Caco-2 (cell line): ENCODE data around the gene RASGEF1C. TPM values are rescaled to one million over a fixed set of nuclear protein-coding genes. Genes with fewer than 3 reads are reported as not detected.

Experiments
- BruUV-seq: library from RNA; stranded (reverse); fragments of 400-500 nt; replicated peaks from 2 replicates; lab custom pipeline; 2021; lab: Mats Ljungman, UMichigan
- CTCF ChIA-PET: fragments of 300-600 bp; sonication (Branson Sonifier 250); formaldehyde crosslinking; loops from one replicate; lab custom pipeline; 2022; ENCODE audit warnings: antibody characterized with exemption; lab: Charles Lee
- POLR2A ChIA-PET: fragments of 300-600 bp; sonication (Branson Sonifier 250); formaldehyde crosslinking; loops from one replicate; lab custom pipeline; 2022; ENCODE audit warnings: antibody characterized with exemption; lab: Charles Lee
- DNase-seq, 2 experiments: peaks; one replicate each; pipeline versions ENCODE4 v3.0.0 to v3.0.0-alpha.2; 2020 to 2022
- H3K27me3 ChIP-seq: replicated peaks from 2 replicates; pipeline ENCODE4 v1.6.0; 2011; ENCODE audit warnings: low read length; ENCODE audit not compliant: control insufficient read depth, insufficient read depth
- H3K36me3 ChIP-seq: 2 replicates; pipeline ENCODE4 v1.5.1; 2011; ENCODE audit warnings: low read length; ENCODE audit not compliant: control insufficient read depth, insufficient read depth
- H3K4me1 ChIP-seq: fragments of 250-450 bp; sonication (Bioruptor Pico); 2 replicates; pipeline ENCODE4 v1.5.1; 2020; ENCODE audit warnings: mild to moderate bottlenecking
- H3K4me3 ChIP-seq: 2 replicates; pipeline ENCODE4 v1.5.1; 2011; ENCODE audit warnings: low read depth, mild to moderate bottlenecking, control low read depth, low read length
- H3K9me3 ChIP-seq: fragments of 250-450 bp; sonication (Bioruptor Pico); 2 replicates; pipeline ENCODE4 v1.5.1; 2020; ENCODE audit warnings: mild to moderate bottlenecking, moderate library complexity
- H3K27ac Mint-ChIP-seq: one replicate; pipeline ENCODE4 v1.8.0; 2022; ENCODE audit warnings: mixed read lengths; ENCODE audit not compliant: unreplicated experiment
- H3K27me3 Mint-ChIP-seq: one replicate; pipeline ENCODE4 v1.8.0; 2022; ENCODE audit warnings: mixed read lengths; ENCODE audit not compliant: insufficient read depth, unreplicated experiment
- H3K36me3 Mint-ChIP-seq: one replicate; pipeline ENCODE4 v1.8.0; 2022; ENCODE audit warnings: mild to moderate bottlenecking, mixed read lengths; ENCODE audit not compliant: insufficient read depth, unreplicated experiment
- H3K4me1 Mint-ChIP-seq: one replicate; pipeline ENCODE4 v1.8.0; 2022; ENCODE audit warnings: low read depth, mixed read lengths; ENCODE audit not compliant: unreplicated experiment
- H3K4me3 Mint-ChIP-seq: one replicate; pipeline ENCODE4 v1.8.0; 2022; ENCODE audit warnings: mild to moderate bottlenecking, moderate library complexity, mixed read lengths; ENCODE audit not compliant: unreplicated experiment
- H3K9me3 Mint-ChIP-seq: one replicate; pipeline ENCODE4 v1.8.0; 2022; ENCODE audit warnings: mixed read lengths; ENCODE audit not compliant: unreplicated experiment
- intact Hi-C: fragments of 100-400 bp; cut with micrococcal nuclease; formaldehyde crosslinking; loops from one replicate; pipeline ENCODE4 v1.10.0; 2022; ENCODE audit not compliant: unreplicated experiment
- total RNA-seq: library from RNA; stranded (reverse); gene quantifications from 2 replicates; pipeline ENCODE4 v1.2.3, GENCODE V29; 2022
- TF ChIP-seq, protein P1 (sequence below), 2 experiments: fragments of 200-600 bp in 1 of 2; IDR thresholded peaks; 1 replicate in 1 of 2; 2 replicates in 1 of 2; pipeline versions ENCODE4 v1.5.1 to v1.8.0; 2011 to 2022; ENCODE audit warnings: antibody characterized with exemption in 1 of 2, control low read depth in 1 of 2, inconsistent platforms in 1 of 2, low read depth in 1 of 2, low read length in 1 of 2, mild to moderate bottlenecking in 1 of 2, moderate library complexity in 1 of 2; ENCODE audit not compliant: insufficient read depth in 1 of 2, severe bottlenecking in 1 of 2, unreplicated experiment in 1 of 2

Gene RASGEF1C
- total RNA-seq, 1 experiment from 2014 or later = not detected

DNA sequence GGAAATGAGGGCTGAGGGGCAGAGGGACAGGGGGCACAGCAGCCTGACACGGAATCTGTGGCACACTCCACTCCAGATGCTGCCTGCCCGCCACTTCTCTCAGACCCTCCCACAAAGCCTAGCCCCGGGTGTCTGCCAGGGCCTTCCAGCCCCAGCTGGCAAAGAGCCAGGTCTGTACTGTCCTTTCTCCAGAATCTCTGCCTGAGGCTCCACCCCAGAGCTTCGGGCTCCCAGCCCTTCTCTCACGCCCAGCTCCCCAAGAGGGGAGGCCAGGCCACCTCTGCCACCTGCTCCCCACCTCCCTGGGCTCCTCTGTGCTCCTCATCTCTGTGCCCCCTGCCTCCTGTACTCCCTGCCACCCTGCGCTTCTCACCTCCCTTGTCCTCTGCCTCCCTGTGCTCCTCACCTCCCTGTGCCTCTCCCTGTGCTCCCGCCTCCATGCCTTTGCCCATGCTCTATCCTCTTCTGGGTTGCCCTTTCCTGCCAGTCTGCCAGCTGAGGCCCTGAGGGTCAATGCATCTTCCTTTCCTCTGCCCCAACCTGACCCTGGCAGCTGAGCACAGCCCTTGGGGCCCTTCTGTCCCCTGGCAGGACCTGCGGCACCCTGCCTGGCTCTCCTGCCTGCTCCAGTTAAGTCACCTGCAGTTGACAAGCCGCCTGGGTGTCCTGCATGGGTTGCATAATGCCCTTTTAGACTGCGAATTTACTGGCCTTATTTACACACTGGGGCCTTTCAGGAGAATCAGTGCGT is 36.4 kb downstream of the RASGEF1C start:
- CTCF ChIA-PET = no interaction called here
- Histone ChIP-seq H3K36me3 (no peaks in the 10 kb centered on the region), H3K9me3 (no peaks in the 10 kb centered on the region), H3K4me3 (no peak overlapping the region), H3K4me1 (no peaks in the 10 kb centered on the region), H3K27me3 (no peaks in the 10 kb centered on the region)
- Mint-ChIP-seq H3K27me3 (no peaks in the 10 kb centered on the region), H3K4me3 (no peak overlapping the region), H3K9me3 (no peaks in the 10 kb centered on the region), H3K36me3 (no peaks in the 10 kb centered on the region), H3K4me1 (no peaks in the 10 kb centered on the region), H3K27ac (peak overlapping the region; percentile 15)
- TF ChIP-seq, protein P1, sequence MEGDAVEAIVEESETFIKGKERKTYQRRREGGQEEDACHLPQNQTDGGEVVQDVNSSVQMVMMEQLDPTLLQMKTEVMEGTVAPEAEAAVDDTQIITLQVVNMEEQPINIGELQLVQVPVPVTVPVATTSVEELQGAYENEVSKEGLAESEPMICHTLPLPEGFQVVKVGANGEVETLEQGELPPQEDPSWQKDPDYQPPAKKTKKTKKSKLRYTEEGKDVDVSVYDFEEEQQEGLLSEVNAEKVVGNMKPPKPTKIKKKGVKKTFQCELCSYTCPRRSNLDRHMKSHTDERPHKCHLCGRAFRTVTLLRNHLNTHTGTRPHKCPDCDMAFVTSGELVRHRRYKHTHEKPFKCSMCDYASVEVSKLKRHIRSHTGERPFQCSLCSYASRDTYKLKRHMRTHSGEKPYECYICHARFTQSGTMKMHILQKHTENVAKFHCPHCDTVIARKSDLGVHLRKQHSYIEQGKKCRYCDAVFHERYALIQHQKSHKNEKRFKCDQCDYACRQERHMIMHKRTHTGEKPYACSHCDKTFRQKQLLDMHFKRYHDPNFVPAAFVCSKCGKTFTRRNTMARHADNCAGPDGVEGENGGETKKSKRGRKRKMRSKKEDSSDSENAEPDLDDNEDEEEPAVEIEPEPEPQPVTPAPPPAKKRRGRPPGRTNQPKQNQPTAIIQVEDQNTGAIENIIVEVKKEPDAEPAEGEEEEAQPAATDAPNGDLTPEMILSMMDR (IDR thresholded peaks at IDR 0.05; ENCODE audit: insufficient read depth in 1 of 2, low read depth in 1 of 2, low read length in 1 of 2, severe bottlenecking in 1 of 2, unreplicated experiment in 1 of 2) = no peak
- intact Hi-C loops = no loop called here
- POLR2A ChIA-PET = no interaction called here
- DNase-seq = no peak
- BruUV-seq = no TSS peak

DNA sequence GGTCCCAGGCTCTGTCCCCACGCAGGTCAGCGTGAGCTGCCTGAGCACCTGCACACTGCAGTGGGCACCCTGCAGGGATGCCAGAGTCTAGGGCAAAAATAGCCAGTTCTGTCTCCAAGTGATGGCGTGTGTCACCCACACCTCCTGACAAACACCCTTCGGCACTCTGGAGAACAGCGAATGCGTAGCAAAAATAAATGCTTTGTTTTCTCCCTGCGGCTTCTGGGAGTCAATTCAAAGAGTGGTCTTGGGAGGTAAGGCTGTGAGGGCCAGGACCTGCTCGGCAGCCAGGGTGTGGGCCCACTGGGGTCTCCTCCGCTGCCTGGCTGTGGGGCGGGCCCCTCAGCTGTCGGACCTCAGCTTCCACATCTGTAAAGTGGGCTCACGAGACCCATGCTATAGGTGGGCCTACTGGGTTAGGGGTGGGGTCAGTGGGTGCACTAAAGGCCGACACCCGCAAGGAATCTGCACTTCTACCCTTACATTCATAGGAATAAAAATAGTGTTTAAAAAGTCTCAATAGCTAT is 37.4 kb downstream of the RASGEF1C start:
- no TSS peak for BruUV-seq
- no peak for DNase-seq
- Mint-ChIP-seq H3K27ac (no peak overlapping the region), H3K9me3 (no peaks in the 10 kb centered on the region), H3K4me1 (no peaks in the 10 kb centered on the region), H3K27me3 (no peaks in the 10 kb centered on the region), H3K4me3 (no peak overlapping the region), H3K36me3 (no peaks in the 10 kb centered on the region)
- Histone ChIP-seq H3K4me1 (no peaks in the 10 kb centered on the region), H3K27me3 (no peaks in the 10 kb centered on the region), H3K9me3 (no peaks in the 10 kb centered on the region), H3K4me3 (no peak overlapping the region), H3K36me3 (no peaks in the 10 kb centered on the region)
- ChIA-PET POLR2A (no interaction called here), CTCF (no interaction called here)
- intact Hi-C loops = no loop called here
- TF ChIP-seq, protein P1 (IDR thresholded peaks at IDR 0.05; ENCODE audit: insufficient read depth in 1 of 2, low read depth in 1 of 2, low read length in 1 of 2, severe bottlenecking in 1 of 2, unreplicated experiment in 1 of 2) = no peak

DNA sequence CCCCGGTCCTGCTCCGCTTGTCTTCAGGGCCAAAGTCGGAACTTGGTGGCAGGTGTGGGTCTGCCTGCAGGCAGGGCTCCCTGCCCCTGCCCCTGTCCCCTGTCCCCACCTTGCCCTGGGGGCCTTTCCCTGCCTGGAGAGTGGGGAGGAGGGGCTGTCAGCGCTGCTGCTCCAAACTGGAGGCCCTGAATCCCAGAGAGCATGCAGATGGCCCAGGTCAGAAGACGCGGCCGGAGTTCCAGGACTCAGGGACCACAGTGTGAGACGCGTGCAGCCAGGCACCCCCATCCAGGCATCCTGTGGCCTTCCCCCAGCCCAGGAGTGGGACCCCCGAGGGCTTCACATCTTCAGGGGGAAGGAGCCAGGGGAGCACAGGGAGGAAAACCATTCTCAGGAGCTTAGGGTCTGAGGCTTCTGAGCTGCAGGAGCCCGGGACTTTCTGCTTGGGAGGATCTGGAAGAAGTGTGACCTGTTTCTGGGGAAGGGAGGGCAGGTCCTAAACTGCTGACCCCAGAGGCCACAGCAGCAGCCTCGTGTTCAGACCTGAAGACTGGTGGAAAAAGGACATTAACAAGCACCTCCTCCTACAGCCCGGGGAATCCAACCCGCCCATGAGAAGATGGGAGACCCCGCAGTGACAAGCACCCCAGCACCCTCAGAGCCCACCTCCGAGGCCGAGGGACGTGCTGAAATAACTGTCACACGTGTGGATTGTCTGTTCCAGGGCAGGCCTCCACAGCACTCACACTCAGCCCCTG is 38.0 kb downstream of the RASGEF1C start:
- Histone ChIP-seq H3K4me3 (no peak overlapping the region), H3K36me3 (no peaks in the 10 kb centered on the region), H3K9me3 (no peaks in the 10 kb centered on the region), H3K4me1 (no peaks in the 10 kb centered on the region), H3K27me3 (no peaks in the 10 kb centered on the region)
- intact Hi-C loops = no loop called here
- no peak overlapping the region for H3K27ac Mint-ChIP-seq
- H3K9me3 Mint-ChIP-seq = no peaks in the 10 kb centered on the region
- no peaks in the 10 kb centered on the region for H3K36me3 Mint-ChIP-seq
- BruUV-seq = no TSS peak
- TF ChIP-seq, protein P1 (IDR thresholded peaks at IDR 0.05; ENCODE audit: insufficient read depth in 1 of 2, low read depth in 1 of 2, low read length in 1 of 2, severe bottlenecking in 1 of 2, unreplicated experiment in 1 of 2) = no peak
- no peak overlapping the region for H3K4me3 Mint-ChIP-seq
- ChIA-PET CTCF (no interaction called here), POLR2A (no interaction called here)
- no peaks in the 10 kb centered on the region for H3K4me1 Mint-ChIP-seq
- DNase-seq = no peak
- H3K27me3 Mint-ChIP-seq = peaks cover 3% of the 10 kb centered on the region
